ENCODE data around the gene RFTN1. TPM values are rescaled to one million over a fixed set of nuclear protein-coding genes. Genes with fewer than 3 reads are reported as not detected.

RFTN1 gene
- total and polyA plus RNA-seq, 9 of the 15 experiments (the other 6 are each of a cell fraction or from before 2014, with no cell fraction given) = 0.08 to 0.51 (median 0.11) TPM; not detected in 6

DNA sequence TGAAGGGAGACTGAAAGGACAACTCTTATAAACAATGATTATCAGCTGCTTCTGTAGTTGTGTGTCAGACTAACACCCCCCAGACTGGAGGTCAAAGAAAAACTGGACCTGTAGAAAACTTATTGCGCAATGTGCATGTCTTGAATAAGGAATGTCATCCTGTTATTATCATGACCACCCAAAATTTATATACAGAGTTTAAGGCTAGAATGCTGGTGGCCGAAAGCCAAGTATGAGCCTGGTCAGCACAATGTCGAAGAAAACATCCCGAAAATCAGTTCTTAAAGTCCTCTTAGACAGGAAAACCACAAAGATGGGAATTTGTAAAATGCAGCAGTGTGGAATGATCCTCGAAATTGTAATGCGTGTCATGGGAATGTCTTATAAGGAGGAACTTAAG lies 29.3 kb downstream of the RFTN1 start (continued):
- peak; percentile 33; the same call in 1 of the 2 replicates for TF ChIP-seq CEBPG (CRISPR knock-in tag; IDR thresholded peaks at IDR 0.05)
- peak; percentile 76 to 99 for TF ChIP-seq CEBPG (tag; conservative IDR thresholded peaks at IDR 0.05 in 1 of 2, IDR thresholded peaks at IDR 0.05 in 1 of 2)
- TF ChIP-seq, protein P1, sequence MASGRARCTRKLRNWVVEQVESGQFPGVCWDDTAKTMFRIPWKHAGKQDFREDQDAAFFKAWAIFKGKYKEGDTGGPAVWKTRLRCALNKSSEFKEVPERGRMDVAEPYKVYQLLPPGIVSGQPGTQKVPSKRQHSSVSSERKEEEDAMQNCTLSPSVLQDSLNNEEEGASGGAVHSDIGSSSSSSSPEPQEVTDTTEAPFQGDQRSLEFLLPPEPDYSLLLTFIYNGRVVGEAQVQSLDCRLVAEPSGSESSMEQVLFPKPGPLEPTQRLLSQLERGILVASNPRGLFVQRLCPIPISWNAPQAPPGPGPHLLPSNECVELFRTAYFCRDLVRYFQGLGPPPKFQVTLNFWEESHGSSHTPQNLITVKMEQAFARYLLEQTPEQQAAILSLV (tag; IDR thresholded peaks at IDR 0.05) = peak; percentile 53; the same call in 1 of the 2 replicates
- no peak for TF ChIP-seq PPARD (CRISPR knock-in tag; IDR thresholded peaks at IDR 0.05)
- TF ChIP-seq, protein P2, sequence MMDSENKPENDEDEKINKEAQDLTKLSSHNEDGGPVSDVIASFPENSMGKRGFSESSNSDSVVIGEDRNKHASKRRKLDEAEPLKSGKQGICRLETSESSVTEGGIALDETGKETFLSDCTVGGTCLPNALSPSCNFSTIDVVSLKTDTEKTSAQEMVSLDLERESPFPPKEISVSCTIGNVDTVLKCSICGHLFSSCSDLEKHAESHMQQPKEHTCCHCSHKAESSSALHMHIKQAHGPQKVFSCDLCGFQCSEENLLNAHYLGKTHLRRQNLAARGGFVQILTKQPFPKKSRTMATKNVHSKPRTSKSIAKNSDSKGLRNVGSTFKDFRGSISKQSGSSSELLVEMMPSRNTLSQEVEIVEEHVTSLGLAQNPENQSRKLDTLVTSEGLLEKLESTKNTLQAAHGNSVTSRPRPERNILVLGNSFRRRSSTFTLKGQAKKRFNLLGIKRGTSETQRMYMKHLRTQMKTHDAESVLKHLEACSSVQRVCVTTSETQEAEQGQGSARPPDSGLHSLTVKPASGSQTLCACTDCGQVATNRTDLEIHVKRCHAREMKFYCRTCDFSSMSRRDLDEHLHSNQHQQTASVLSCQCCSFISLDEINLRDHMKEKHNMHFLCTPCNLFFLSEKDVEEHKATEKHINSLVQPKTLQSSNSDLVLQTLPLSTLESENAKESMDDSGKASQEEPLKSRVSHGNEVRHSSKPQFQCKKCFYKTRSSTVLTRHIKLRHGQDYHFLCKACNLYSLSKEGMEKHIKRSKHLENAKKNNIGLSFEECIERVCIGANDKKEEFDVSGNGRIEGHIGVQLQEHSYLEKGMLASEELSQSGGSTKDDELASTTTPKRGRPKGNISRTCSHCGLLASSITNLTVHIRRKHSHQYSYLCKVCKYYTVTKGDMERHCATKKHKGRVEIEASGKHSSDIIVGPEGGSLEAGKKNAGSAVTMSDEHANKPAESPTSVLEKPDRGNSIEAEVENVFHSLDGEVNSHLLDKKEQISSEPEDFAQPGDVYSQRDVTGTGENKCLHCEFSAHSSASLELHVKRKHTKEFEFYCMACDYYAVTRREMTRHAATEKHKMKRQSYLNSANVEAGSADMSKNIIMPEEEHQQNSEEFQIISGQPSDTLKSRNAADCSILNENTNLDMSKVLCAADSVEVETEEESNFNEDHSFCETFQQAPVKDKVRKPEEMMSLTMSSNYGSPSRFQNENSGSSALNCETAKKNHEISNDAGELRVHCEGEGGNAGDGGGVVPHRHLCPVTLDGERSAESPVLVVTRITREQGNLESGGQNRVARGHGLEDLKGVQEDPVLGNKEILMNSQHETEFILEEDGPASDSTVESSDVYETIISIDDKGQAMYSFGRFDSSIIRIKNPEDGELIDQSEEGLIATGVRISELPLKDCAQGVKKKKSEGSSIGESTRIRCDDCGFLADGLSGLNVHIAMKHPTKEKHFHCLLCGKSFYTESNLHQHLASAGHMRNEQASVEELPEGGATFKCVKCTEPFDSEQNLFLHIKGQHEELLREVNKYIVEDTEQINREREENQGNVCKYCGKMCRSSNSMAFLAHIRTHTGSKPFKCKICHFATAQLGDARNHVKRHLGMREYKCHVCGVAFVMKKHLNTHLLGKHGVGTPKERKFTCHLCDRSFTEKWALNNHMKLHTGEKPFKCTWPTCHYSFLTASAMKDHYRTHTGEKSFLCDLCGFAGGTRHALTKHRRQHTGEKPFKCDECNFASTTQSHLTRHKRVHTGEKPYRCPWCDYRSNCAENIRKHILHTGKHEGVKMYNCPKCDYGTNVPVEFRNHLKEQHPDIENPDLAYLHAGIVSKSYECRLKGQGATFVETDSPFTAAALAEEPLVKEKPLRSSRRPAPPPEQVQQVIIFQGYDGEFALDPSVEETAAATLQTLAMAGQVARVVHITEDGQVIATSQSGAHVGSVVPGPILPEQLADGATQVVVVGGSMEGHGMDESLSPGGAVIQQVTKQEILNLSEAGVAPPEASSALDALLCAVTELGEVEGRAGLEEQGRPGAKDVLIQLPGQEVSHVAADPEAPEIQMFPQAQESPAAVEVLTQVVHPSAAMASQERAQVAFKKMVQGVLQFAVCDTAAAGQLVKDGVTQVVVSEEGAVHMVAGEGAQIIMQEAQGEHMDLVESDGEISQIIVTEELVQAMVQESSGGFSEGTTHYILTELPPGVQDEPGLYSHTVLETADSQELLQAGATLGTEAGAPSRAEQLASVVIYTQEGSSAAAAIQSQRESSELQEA (IDR thresholded peaks at IDR 0.05; ENCODE audit: low read depth) = no peak
